GM19099 (cell line): Measurements from ENCODE around the gene SNCA.

ENCODE experiments used
- POLR2A ChIP-seq: IDR thresholded peaks from 3 replicates; pipeline ENCODE4 v1.6.1; 2011; ENCODE audit warnings: low read depth; ENCODE audit not compliant: insufficient read length; ENCODE audit errors: extremely low read depth

SNCA gene

GRCh38 chr4:89836897-89837384, at the start of gene SNCA:
Gene SNCA (minus strand): TSS chr4:89837161. CDS start chr4:89835667, 1,494 bp downstream.
- TF ChIP-seq POLR2A, result no peak

- no peak for TF ChIP-seq POLR2A
Measured at GRCh38 chr4:89879215-89879614, 42.3 kb upstream of the SNCA start.

- TF ChIP-seq POLR2A, result no peak
Measured at GRCh38 chr4:89878611-89879010, 41.6 kb upstream of the SNCA start.

GRCh38 chr4:89876548-89876947, 39.6 kb upstream of the SNCA start:
- no peak for TF ChIP-seq POLR2A

GRCh38 chr4:89871211-89871610, 34.2 kb upstream of the SNCA start:
- TF ChIP-seq POLR2A, result no peak

- TF ChIP-seq POLR2A, result no peak
Measured at GRCh38 chr4:89868999-89869589, 32.1 kb upstream of the SNCA start.

- TF ChIP-seq POLR2A, result no peak
Measured at GRCh38 chr4:89868276-89868675, 31.3 kb upstream of the SNCA start.

- no peak for TF ChIP-seq POLR2A
Measured at GRCh38 chr4:89863533-89863932, 26.6 kb upstream of the SNCA start.

- no peak for TF ChIP-seq POLR2A
Measured at GRCh38 chr4:89860971-89861370, 24.0 kb upstream of the SNCA start.

GRCh38 chr4:89855236-89855635, 18.3 kb upstream of the SNCA start:
- TF ChIP-seq POLR2A, result no peak

- no peak for TF ChIP-seq POLR2A
Measured at GRCh38 chr4:89847571-89848325, 10.8 kb upstream of the SNCA start.

GRCh38 chr4:89839558-89839957, 2.6 kb upstream of the SNCA start:
- no peak for TF ChIP-seq POLR2A

GRCh38 chr4:89837993-89838390, 1.0 kb upstream of the SNCA start:
- no peak for TF ChIP-seq POLR2A

- TF ChIP-seq POLR2A, result no peak
Measured at GRCh38 chr4:89837385-89837992, 528 bp upstream of the SNCA start.

- no peak for TF ChIP-seq POLR2A
Measured at GRCh38 chr4:89836031-89836745, 773 bp downstream of the SNCA start.
